A549 (cell line): ENCODE data around the gene POMT1. TPM values are rescaled to one million over a fixed set of nuclear protein-coding genes. Genes with fewer than 3 reads are reported as not detected.

Experiments
- ATAC-seq, 2 experiments: fragments of 200-7000 bp in 1 of 2; fragments of >200 bp in 1 of 2; cut with Nextera tagmentation in 1 of 2; cut with Tn5 transposase in 1 of 2; 3 replicates each; pipeline versions ENCODE4 v1.8.0 to v1.9.1; 2018 to 2020; ENCODE audit warnings: mild to moderate bottlenecking in 1 of 2, moderate library complexity in 1 of 2
- CTCF ChIA-PET: fragments of 300-600 bp; sonication (Branson Sonifier 250); formaldehyde crosslinking; extraction: SDS; loops from one replicate; lab custom pipeline; 2021; ENCODE audit warnings: antibody characterized with exemption, inconsistent platforms; lab: Yijun Ruan, JAX
- POLR2A ChIA-PET: fragments of 350-600 bp; formaldehyde crosslinking; extraction: SDS; loops from one replicate; lab custom pipeline; 2021; ENCODE audit warnings: antibody characterized with exemption, inconsistent platforms; lab: Yijun Ruan, JAX
- DNase-seq, 2 experiments: peaks; one replicate each; pipeline versions ENCODE4 v3.0.0 to v3.0.0-alpha.2; 2011 to 2016; ENCODE audit warnings: low read depth in 1 of 2, low spot score in 1 of 2
- FAIRE-seq: peaks from 2 replicates; lab custom pipeline; 2011; peaks lifted over from hg19 to GRCh38; lab: Jason Lieb, UNC
- H3K27ac ChIP-seq, 2 experiments: fragments of >200 bp; sonication (Bioruptor Twin); formaldehyde crosslinking; 3 replicates each; pipeline ENCODE4 v1.5.1; 2016 to 2017
- H3K4me1 ChIP-seq: fragments of >200 bp; sonication (Bioruptor Twin); formaldehyde crosslinking; 3 replicates; pipeline ENCODE4 v1.6.1; 2016
- H3K4me2 ChIP-seq: fragments of >200 bp; sonication (Bioruptor Twin); formaldehyde crosslinking; 3 replicates; pipeline ENCODE4 v1.6.1; 2016
- H3K4me3 ChIP-seq: fragments of >200 bp; sonication (Bioruptor Twin); formaldehyde crosslinking; 3 replicates; pipeline ENCODE4 v1.5.1; 2016
- H3K9me3 ChIP-seq: fragments of >200 bp; sonication (Bioruptor Twin); formaldehyde crosslinking; 3 replicates; pipeline ENCODE4 v1.6.1; 2016
- CHD2 ChIP-seq: fragments of 150-350 bp; IDR thresholded peaks from 2 replicates; pipeline ENCODE4 v1.6.1; 2014; ENCODE audit warnings: low read length; ENCODE audit not compliant: partially characterized antibody
- EHF ChIP-seq: fragments of 250-450 bp; sonication (Bioruptor Pico); IDR thresholded peaks from 2 replicates; pipeline ENCODE4 v1.5.0; 2020; ENCODE audit warnings: mild to moderate bottlenecking
- EHMT2 ChIP-seq: fragments of 200-600 bp; sonication (generic); IDR thresholded peaks from 2 replicates; pipeline ENCODE4 v1.6.1; 2016; ENCODE audit warnings: antibody characterized with exemption, low read depth, mild to moderate bottlenecking, moderate library complexity
- ESRRA ChIP-seq: fragments of 150-350 bp; IDR thresholded peaks from 2 replicates; pipeline ENCODE4 v1.6.1; 2014; ENCODE audit warnings: mild to moderate bottlenecking, low read length, borderline replicate concordance
- GATA3 ChIP-seq: IDR thresholded peaks from 2 replicates; pipeline ENCODE4 v1.6.1; 2012; ENCODE audit warnings: borderline replicate concordance
- HEYL ChIP-seq: fragments of 250-450 bp; sonication (Bioruptor Pico); IDR thresholded peaks from 2 replicates; pipeline ENCODE4 v1.8.0; 2021; ENCODE audit warnings: mild to moderate bottlenecking, moderate library complexity
- HOXA7 ChIP-seq: fragments of 250-450 bp; sonication (Bioruptor Pico); IDR thresholded peaks from 2 replicates; pipeline ENCODE4 v1.5.0; 2020; ENCODE audit warnings: mild to moderate bottlenecking, moderate library complexity
- JUNB ChIP-seq: fragments of >200 bp; sonication (Bioruptor Twin); formaldehyde crosslinking; IDR thresholded peaks from 2 replicates; pipeline ENCODE4 v1.6.1; 2016
- NFE2L2 ChIP-seq: fragments of 150-350 bp; conservative IDR thresholded peaks from 2 replicates; pipeline ENCODE4 v1.6.1; 2014; ENCODE audit warnings: low read length
- RARB ChIP-seq: fragments of 250-450 bp; sonication (Bioruptor Pico); IDR thresholded peaks from 2 replicates; pipeline ENCODE4 v1.8.0; 2021; ENCODE audit warnings: mild to moderate bottlenecking, moderate library complexity
- SMC3 ChIP-seq: fragments of >200 bp; sonication (Bioruptor Twin); formaldehyde crosslinking; IDR thresholded peaks from 3 replicates; pipeline ENCODE4 v1.6.1; 2018; ENCODE audit warnings: inconsistent platforms
- WGBS: methylation state at CpG from one replicate; pipeline ENCODE4 v1.1.6; 2017; ENCODE audit errors: missing lambda C conversion rate; 5-methylcytosine and 5-hydroxymethylcytosine counted together
- polyA plus RNA-seq, 4 experiments: library from polyadenylated mRNA; depleted of rRNA in 3 of 4; stranded (reverse); fragments of >200 nt; fragmentation: RNase III in 1 of 4; extraction: RNeasy Plus Mini Kit Qiagen cat#74134 plus additional on column Dnase treatment in 1 of 4; gene quantifications; 2 replicates in 3 of 4; 3 replicates in 1 of 4; pipeline ENCODE4 v1.2.3, GENCODE V29; 2011 to 2017
- TF ChIP-seq, protein P1 (sequence below): fragments of >200 bp; sonication (Bioruptor Twin); formaldehyde crosslinking; IDR thresholded peaks from 3 replicates; pipeline ENCODE4 v1.6.1; 2016
- TF ChIP-seq, protein P2 (sequence below): fragments of 450-650 bp; IDR thresholded peaks from 2 replicates; pipeline ENCODE4 v1.6.1; 2014; ENCODE audit warnings: antibody characterized with exemption
- TF ChIP-seq, protein P3 (sequence below): fragments of 200-600 bp; sonication (generic); IDR thresholded peaks from 2 replicates; pipeline ENCODE4 v1.6.1; 2016; ENCODE audit warnings: antibody characterized with exemption, mild to moderate bottlenecking, moderate library complexity
- TF ChIP-seq, protein P4 (sequence below): IDR thresholded peaks from 2 replicates; pipeline ENCODE4 v1.6.1; 2012
- TF ChIP-seq, protein P5 (sequence below): fragments of 250-450 bp; sonication (Bioruptor Pico); IDR thresholded peaks from 2 replicates; pipeline ENCODE4 v1.5.0; 2020; ENCODE audit warnings: low read depth, mild to moderate bottlenecking, moderate library complexity
- TF ChIP-seq, protein P6 (sequence below): IDR thresholded peaks from 2 replicates; pipeline ENCODE4 v1.6.1; 2012
- TF ChIP-seq, protein P7 (sequence below): fragments of >200 bp; sonication (Bioruptor Twin); formaldehyde crosslinking; IDR thresholded peaks from 3 replicates; pipeline ENCODE4 v1.5.1; 2016

The POMT1 gene
- polyA plus RNA-seq, 2 of the 4 experiments (the other 2 are of a cell fraction) = 16.5 to 17.7 TPM

DNA sequence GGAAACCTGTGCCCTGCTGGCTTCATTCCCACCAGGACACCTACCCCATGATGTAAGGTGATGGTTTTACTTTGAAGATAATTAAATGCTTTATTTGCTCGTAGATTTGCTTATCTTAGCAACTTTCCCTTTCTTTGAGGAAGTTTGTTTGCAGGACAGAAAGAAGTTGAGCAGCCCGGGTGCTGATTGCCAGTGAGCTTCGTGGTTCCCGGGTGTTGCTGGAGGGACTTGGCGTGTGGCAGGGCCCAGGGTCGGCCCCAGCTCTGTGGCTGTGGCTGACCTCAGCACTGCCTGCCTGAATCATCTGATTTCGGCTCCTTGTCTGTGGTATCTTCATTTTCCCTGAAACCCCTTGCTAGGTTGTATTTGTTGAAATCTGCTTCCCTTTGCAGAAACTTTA lies 8.7 kb downstream of the POMT1 start (continued):
- TF ChIP-seq, protein P1, sequence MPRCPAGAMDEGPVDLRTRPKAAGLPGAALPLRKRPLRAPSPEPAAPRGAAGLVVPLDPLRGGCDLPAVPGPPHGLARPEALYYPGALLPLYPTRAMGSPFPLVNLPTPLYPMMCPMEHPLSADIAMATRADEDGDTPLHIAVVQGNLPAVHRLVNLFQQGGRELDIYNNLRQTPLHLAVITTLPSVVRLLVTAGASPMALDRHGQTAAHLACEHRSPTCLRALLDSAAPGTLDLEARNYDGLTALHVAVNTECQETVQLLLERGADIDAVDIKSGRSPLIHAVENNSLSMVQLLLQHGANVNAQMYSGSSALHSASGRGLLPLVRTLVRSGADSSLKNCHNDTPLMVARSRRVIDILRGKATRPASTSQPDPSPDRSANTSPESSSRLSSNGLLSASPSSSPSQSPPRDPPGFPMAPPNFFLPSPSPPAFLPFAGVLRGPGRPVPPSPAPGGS = no peak
- TF ChIP-seq NFE2L2 (no peak), HEYL (CRISPR knock-in tag) (no peak), CHD2 (no peak), RARB (CRISPR knock-in tag) (no peak), SMC3 (no peak)
- TF ChIP-seq, protein P2, sequence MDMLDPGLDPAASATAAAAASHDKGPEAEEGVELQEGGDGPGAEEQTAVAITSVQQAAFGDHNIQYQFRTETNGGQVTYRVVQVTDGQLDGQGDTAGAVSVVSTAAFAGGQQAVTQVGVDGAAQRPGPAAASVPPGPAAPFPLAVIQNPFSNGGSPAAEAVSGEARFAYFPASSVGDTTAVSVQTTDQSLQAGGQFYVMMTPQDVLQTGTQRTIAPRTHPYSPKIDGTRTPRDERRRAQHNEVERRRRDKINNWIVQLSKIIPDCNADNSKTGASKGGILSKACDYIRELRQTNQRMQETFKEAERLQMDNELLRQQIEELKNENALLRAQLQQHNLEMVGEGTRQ = no peak

DNA sequence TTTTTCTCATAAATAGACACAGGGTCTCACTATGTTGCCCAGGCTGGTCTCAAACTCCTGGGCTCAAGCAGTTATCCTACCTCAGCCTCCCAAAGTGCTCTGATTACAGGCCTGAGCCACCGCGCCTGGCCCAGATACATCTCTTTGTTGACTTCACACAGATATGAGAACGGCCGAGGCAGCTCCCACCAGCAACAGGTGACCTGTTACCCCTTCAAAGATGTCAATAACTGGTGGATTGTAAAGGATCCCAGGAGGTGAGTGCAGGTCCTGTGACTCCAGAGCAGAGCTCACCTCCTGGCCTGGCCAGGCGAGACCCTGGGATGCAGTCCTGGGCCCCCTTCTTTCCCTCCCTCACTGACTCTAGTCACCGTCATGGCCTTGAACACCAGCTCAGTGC lies 9.2 kb downstream of the POMT1 start:
- FAIRE-seq (no peak), ATAC-seq (no peak), DNase-seq (no peak)
- no peaks in the 10 kb centered on the region for H3K9me3 ChIP-seq
- CTCF ChIA-PET = interaction anchor here (0.8 to 1.7 kb wide), 3 partner anchors 44 to 162 kb away, joined by 3 to 4 read pairs (median 3); no protein-coding TSS in a partner anchor
- H3K4me2 ChIP-seq = no peak overlapping the region
- no peak overlapping the region for H3K4me3 ChIP-seq
- WGBS = 90% methylated on average over 6 of the region's 6 CpGs
- H3K27ac ChIP-seq = no peak overlapping the region
- TF ChIP-seq EHF (CRISPR knock-in tag) (no peak), GATA3 (no peak), JUNB (no peak), EHMT2 (no peak), SMC3 (no peak), HEYL (CRISPR knock-in tag) (no peak), ESRRA (no peak), HOXA7 (CRISPR knock-in tag) (no peak), RARB (CRISPR knock-in tag) (no peak)
- TF ChIP-seq, protein P3, sequence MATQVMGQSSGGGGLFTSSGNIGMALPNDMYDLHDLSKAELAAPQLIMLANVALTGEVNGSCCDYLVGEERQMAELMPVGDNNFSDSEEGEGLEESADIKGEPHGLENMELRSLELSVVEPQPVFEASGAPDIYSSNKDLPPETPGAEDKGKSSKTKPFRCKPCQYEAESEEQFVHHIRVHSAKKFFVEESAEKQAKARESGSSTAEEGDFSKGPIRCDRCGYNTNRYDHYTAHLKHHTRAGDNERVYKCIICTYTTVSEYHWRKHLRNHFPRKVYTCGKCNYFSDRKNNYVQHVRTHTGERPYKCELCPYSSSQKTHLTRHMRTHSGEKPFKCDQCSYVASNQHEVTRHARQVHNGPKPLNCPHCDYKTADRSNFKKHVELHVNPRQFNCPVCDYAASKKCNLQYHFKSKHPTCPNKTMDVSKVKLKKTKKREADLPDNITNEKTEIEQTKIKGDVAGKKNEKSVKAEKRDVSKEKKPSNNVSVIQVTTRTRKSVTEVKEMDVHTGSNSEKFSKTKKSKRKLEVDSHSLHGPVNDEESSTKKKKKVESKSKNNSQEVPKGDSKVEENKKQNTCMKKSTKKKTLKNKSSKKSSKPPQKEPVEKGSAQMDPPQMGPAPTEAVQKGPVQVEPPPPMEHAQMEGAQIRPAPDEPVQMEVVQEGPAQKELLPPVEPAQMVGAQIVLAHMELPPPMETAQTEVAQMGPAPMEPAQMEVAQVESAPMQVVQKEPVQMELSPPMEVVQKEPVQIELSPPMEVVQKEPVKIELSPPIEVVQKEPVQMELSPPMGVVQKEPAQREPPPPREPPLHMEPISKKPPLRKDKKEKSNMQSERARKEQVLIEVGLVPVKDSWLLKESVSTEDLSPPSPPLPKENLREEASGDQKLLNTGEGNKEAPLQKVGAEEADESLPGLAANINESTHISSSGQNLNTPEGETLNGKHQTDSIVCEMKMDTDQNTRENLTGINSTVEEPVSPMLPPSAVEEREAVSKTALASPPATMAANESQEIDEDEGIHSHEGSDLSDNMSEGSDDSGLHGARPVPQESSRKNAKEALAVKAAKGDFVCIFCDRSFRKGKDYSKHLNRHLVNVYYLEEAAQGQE = no peak
- TF ChIP-seq, protein P4, sequence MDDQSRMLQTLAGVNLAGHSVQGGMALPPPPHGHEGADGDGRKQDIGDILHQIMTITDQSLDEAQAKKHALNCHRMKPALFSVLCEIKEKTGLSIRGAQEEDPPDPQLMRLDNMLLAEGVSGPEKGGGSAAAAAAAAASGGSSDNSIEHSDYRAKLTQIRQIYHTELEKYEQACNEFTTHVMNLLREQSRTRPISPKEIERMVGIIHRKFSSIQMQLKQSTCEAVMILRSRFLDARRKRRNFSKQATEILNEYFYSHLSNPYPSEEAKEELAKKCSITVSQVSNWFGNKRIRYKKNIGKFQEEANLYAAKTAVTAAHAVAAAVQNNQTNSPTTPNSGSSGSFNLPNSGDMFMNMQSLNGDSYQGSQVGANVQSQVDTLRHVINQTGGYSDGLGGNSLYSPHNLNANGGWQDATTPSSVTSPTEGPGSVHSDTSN = no peak
- TF ChIP-seq, protein P5, sequence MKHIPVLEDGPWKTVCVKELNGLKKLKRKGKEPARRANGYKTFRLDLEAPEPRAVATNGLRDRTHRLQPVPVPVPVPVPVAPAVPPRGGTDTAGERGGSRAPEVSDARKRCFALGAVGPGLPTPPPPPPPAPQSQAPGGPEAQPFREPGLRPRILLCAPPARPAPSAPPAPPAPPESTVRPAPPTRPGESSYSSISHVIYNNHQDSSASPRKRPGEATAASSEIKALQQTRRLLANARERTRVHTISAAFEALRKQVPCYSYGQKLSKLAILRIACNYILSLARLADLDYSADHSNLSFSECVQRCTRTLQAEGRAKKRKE = no peak
- TF ChIP-seq, protein P6, sequence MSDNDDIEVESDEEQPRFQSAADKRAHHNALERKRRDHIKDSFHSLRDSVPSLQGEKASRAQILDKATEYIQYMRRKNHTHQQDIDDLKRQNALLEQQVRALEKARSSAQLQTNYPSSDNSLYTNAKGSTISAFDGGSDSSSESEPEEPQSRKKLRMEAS = no peak
- TF ChIP-seq, protein P7, sequence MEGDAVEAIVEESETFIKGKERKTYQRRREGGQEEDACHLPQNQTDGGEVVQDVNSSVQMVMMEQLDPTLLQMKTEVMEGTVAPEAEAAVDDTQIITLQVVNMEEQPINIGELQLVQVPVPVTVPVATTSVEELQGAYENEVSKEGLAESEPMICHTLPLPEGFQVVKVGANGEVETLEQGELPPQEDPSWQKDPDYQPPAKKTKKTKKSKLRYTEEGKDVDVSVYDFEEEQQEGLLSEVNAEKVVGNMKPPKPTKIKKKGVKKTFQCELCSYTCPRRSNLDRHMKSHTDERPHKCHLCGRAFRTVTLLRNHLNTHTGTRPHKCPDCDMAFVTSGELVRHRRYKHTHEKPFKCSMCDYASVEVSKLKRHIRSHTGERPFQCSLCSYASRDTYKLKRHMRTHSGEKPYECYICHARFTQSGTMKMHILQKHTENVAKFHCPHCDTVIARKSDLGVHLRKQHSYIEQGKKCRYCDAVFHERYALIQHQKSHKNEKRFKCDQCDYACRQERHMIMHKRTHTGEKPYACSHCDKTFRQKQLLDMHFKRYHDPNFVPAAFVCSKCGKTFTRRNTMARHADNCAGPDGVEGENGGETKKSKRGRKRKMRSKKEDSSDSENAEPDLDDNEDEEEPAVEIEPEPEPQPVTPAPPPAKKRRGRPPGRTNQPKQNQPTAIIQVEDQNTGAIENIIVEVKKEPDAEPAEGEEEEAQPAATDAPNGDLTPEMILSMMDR = no peak
- TF ChIP-seq, all 56 proteins: peak for 0
- no peaks in the 10 kb centered on the region for H3K4me1 ChIP-seq
- POLR2A ChIA-PET = no interaction called here
